ENCODE results near the gene LIN37. TPM values are rescaled to one million over a fixed set of nuclear protein-coding genes. Genes with fewer than 3 reads are reported as not detected.

The LIN37 gene
- total RNA-seq, 1 donor from 2014 or later: 11.9 TPM

DNA sequence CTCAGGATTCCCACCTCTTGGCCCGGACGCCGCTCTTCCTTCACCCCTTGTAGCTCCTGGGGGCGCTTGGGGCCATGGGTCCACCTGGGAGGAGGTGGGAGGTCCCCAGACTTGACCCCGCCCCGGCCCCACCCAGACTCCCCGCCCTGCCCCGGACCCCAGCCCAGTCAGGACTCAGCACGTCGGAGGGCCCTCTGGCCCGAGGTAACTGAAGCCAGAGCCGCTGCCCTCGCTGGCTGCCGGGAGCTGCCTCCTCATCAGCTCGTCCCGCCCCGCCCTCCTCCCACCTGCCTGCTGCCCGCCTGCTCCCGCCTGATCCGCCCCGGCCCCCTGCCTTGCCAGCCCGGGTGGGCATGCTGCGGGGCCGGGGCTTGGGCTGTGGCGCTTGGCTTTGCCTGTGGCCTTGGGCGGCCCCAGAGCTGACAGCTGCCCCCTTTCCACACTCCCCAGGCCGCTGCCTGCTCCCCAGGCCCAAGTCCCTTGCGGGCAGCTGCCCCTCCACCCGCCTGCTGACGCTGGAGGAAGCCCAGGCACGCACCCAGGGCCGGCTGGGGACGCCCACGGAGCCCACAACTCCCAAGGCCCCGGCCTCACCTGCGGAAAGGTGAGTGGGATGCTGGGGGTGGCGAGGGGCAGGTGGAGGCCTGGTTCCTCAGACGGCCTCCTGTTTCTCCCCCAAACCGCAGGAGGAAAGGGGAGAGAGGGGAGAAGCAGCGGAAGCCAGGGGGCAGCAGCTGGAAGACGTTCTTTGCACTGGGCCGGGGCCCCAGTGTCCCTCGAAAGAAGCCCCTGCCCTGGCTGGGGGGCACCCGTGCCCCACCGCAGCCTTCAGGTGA is 36.3 kb downstream of the LIN37 start:
- H3K36me3 Mint-ChIP-seq (ENCODE audit: low read depth): peaks cover 3% of the 10 kb centered on the region
- H3K4me1 Mint-ChIP-seq (ENCODE audit: low read depth): no peaks in the 10 kb centered on the region
- no peak overlapping the region for H3K27ac Mint-ChIP-seq (ENCODE audit: unreplicated experiment)
- H3K4me3 Mint-ChIP-seq (ENCODE audit: unreplicated experiment): no peak overlapping the region
- TF ChIP-seq CTCF (IDR thresholded peaks at IDR 0.05): no peak
- H3K27me3 Mint-ChIP-seq (ENCODE audit: low read depth): no peaks in the 10 kb centered on the region
- no peaks in the 10 kb centered on the region for H3K9me3 Mint-ChIP-seq (ENCODE audit: low read depth)
- no peak for DNase-seq (ENCODE audit: low spot score)

GRCh38 chr19:35785339-35785627 is 36.9 kb downstream of the LIN37 start:
- DNase-seq (ENCODE audit: low spot score): no peak
- H3K27me3 Mint-ChIP-seq (ENCODE audit: low read depth): no peaks in the 10 kb centered on the region
- no peak overlapping the region for H3K4me3 Mint-ChIP-seq (ENCODE audit: unreplicated experiment)
- no peak overlapping the region for H3K27ac Mint-ChIP-seq (ENCODE audit: unreplicated experiment)
- peaks cover 3% of the 10 kb centered on the region for H3K36me3 Mint-ChIP-seq (ENCODE audit: low read depth)
- no peaks in the 10 kb centered on the region for H3K9me3 Mint-ChIP-seq (ENCODE audit: low read depth)
- H3K4me1 Mint-ChIP-seq (ENCODE audit: low read depth): no peaks in the 10 kb centered on the region
- no peak for TF ChIP-seq CTCF (IDR thresholded peaks at IDR 0.05)

DNA sequence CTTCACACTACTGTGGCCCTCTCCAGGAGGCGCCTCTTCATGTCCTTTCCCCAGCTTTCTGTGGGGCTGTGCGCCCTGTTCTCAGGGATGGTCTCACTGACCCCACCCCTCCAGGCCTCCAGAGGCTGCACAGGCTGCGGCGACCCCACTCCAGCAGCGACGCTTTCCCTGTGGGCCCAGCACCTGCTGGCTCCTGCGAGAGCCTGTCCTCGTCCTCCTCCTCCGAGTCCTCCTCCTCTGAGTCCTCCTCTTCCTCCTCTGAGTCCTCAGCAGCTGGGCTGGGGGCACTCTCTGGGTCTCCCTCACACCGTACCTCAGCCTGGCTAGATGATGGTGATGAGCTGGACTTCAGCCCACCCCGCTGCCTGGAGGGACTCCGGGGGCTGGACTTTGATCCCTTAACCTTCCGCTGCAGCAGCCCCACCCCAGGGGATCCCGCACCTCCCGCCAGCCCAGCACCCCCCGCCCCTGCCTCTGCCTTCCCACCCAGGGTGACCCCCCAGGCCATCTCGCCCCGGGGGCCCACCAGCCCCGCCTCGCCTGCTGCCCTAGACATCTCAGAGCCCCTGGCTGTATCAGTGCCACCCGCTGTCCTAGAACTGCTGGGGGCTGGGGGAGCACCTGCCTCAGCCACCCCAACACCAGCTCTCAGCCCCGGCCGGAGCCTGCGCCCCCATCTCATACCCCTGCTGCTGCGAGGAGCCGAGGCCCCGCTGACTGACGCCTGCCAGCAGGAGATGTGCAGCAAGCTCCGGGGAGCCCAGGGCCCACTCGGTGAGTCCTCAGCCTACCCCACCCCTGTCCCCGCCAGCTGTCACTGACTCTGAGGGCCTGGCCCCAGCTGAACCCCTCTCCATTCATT is 38.2 kb downstream of the LIN37 start:
- Mint-ChIP-seq H3K4me3 (ENCODE audit: unreplicated experiment) (no peak overlapping the region), H3K27me3 (ENCODE audit: low read depth) (no peaks in the 10 kb centered on the region), H3K9me3 (ENCODE audit: low read depth) (no peaks in the 10 kb centered on the region), H3K36me3 (ENCODE audit: low read depth) (peaks cover 1% of the 10 kb centered on the region), H3K4me1 (ENCODE audit: low read depth) (no peaks in the 10 kb centered on the region), H3K27ac (ENCODE audit: unreplicated experiment) (no peak overlapping the region)
- no peak for TF ChIP-seq CTCF (IDR thresholded peaks at IDR 0.05)
- DNase-seq (ENCODE audit: low spot score): peak; percentile 93

DNA sequence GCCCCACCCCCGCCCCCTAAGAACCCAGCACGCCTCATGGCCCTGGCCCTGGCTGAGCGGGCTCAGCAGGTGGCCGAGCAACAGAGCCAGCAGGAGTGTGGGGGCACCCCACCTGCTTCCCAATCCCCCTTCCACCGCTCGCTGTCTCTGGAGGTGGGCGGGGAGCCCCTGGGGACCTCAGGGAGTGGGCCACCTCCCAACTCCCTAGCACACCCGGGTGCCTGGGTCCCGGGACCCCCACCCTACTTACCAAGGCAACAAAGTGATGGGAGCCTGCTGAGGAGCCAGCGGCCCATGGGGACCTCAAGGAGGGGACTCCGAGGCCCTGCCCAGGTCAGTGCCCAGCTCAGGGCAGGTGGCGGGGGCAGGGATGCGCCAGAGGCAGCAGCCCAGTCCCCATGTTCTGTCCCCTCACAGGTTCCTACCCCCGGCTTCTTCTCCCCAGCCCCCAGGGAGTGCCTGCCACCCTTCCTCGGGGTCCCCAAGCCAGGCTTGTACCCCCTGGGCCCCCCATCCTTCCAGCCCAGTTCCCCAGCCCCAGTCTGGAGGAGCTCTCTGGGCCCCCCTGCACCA is 38.9 kb downstream of the LIN37 start:
- DNase-seq (ENCODE audit: low spot score): no peak
- no peaks in the 10 kb centered on the region for H3K9me3 Mint-ChIP-seq (ENCODE audit: low read depth)
- no peak overlapping the region for H3K27ac Mint-ChIP-seq (ENCODE audit: unreplicated experiment)
- H3K36me3 Mint-ChIP-seq (ENCODE audit: low read depth): peaks cover 1% of the 10 kb centered on the region
- no peak for TF ChIP-seq CTCF (IDR thresholded peaks at IDR 0.05)
- H3K4me3 Mint-ChIP-seq (ENCODE audit: unreplicated experiment): no peak overlapping the region
- no peaks in the 10 kb centered on the region for H3K4me1 Mint-ChIP-seq (ENCODE audit: low read depth)
- H3K27me3 Mint-ChIP-seq (ENCODE audit: low read depth): no peaks in the 10 kb centered on the region

DNA sequence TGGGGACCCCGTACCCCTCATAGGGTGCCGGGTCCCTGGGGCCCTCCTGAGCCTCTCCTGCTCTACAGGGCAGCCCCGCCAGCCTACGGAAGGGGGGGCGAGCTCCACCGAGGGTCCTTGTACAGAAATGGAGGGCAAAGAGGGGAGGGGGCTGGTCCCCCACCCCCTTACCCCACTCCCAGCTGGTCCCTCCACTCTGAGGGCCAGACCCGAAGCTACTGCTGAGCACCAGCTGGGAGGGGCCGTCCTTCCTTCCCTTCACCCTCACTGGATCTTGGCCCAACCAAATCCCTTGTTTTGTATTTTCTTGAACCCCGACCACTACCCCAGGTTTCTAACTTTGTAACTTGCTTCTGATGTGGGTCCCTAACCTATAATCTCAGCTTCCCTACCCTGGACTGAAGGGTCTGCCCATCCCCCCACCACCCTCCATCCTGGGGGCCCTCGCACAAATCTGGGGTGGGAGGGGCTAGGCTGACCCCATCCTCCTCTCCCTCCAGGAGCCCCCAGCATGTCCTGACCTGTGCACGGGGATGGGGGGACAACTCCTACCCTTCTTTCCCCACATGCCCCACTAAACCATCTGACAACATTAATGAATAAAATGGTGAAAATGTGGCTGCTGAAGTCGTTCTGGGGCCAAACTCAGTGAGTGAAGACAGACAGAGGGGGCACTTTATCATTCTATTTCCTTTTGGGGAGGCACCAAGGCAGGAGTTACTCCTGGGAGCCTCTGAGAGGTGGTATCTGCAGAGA is 40.0 kb downstream of the LIN37 start:
- Mint-ChIP-seq H3K36me3 (ENCODE audit: low read depth) (no peaks in the 10 kb centered on the region), H3K4me3 (ENCODE audit: unreplicated experiment) (no peak overlapping the region), H3K27ac (ENCODE audit: unreplicated experiment) (no peak overlapping the region), H3K9me3 (ENCODE audit: low read depth) (no peaks in the 10 kb centered on the region), H3K4me1 (ENCODE audit: low read depth) (no peaks in the 10 kb centered on the region), H3K27me3 (ENCODE audit: low read depth) (no peaks in the 10 kb centered on the region)
- no peak for TF ChIP-seq CTCF (IDR thresholded peaks at IDR 0.05)
- no peak for DNase-seq (ENCODE audit: low spot score)
